C4-2B (cell line): ENCODE measurements around the gene SH2D1B.

ENCODE experiments used
- H3K27ac ChIP-seq: fragments of 450-650 bp; 2 replicates; pipeline ENCODE4 v1.5.1; 2017
- ZFX ChIP-seq: fragments of 450-650 bp; IDR thresholded peaks from 2 replicates; pipeline ENCODE4 v1.6.1; 2017
- TF ChIP-seq, protein P1 (sequence below): fragments of 450-650 bp; conservative IDR thresholded peaks from 2 replicates; pipeline ENCODE4 v1.5.1; 2017; ENCODE audit warnings: mild to moderate bottlenecking

SH2D1B gene

DNA sequence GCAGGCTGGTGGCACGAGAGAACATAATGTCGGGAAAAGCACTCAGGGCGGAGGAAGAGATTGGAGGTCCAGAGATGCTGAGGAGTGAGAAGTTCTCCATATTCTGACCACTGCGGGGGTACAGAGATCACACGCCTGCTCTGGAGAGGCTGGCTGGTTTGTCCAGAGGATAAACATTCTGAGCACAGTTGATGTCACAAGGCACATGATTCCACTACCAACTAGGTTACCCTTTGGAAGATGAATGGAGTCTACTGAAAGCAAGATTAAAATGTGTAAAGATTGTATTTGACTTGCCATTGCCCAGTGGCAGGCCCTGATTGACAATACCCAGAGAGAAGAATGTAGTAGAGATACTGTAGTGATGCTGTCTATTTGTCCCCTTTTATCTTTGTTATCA, 35.2 kb downstream of the SH2D1B start, which contains the start of gene SPATA46:
SPATA46 (minus strand) TSS at position 164 of the 400 bp plus-strand sequence; CDS start at position 100, 64 bp downstream.
- no peak within 1 kb of the TSS for H3K27ac ChIP-seq
- TF ChIP-seq ZFX, result no peak
- TF ChIP-seq, protein P1, sequence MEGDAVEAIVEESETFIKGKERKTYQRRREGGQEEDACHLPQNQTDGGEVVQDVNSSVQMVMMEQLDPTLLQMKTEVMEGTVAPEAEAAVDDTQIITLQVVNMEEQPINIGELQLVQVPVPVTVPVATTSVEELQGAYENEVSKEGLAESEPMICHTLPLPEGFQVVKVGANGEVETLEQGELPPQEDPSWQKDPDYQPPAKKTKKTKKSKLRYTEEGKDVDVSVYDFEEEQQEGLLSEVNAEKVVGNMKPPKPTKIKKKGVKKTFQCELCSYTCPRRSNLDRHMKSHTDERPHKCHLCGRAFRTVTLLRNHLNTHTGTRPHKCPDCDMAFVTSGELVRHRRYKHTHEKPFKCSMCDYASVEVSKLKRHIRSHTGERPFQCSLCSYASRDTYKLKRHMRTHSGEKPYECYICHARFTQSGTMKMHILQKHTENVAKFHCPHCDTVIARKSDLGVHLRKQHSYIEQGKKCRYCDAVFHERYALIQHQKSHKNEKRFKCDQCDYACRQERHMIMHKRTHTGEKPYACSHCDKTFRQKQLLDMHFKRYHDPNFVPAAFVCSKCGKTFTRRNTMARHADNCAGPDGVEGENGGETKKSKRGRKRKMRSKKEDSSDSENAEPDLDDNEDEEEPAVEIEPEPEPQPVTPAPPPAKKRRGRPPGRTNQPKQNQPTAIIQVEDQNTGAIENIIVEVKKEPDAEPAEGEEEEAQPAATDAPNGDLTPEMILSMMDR, result no peak

DNA sequence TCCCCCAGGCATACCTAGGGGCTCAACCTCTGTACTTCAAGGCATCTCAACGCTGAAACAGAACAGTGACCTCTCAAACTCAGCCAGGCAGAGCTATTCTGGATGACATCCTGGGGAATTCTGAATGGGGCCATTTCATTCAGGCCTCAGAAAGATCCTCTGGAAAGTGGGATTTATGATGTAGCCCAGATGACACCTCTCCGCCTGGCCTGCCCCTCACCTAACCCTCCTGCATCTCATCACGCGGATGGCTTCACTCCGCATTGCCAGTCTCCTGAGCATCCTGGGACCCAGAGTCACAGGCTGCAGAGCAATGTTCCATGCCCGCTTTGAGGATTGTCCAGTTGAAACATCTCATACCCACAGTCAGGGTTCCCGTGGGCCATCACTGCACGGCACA, 36.5 kb downstream of the SH2D1B start:
- TF ChIP-seq ZFX, result no peak
- TF ChIP-seq, protein P1, result no peak
- no peak overlapping the region for H3K27ac ChIP-seq

DNA sequence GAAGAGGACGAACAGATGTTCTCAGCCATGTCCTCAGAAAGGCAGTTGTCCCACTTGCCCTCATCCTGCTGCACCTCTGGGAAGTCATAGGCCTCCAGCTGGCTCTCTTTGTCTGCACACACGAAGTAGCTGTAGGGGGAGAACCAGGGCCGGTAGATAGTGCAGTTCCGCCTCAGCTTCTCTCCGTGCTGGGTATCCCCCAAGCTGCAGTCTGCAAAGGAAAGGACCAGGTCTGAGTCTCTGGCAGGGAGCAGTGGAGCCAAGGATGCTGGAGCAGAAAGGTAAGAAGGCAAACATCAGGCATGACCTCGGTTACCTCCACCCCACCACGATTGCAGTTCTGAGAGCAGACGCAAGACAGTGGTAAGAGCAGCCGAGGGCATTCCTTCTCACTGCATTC, 37.5 kb downstream of the SH2D1B start:
- TF ChIP-seq, protein P1, result no peak
- no peak for TF ChIP-seq ZFX
- H3K27ac ChIP-seq, result no peak overlapping the region

DNA sequence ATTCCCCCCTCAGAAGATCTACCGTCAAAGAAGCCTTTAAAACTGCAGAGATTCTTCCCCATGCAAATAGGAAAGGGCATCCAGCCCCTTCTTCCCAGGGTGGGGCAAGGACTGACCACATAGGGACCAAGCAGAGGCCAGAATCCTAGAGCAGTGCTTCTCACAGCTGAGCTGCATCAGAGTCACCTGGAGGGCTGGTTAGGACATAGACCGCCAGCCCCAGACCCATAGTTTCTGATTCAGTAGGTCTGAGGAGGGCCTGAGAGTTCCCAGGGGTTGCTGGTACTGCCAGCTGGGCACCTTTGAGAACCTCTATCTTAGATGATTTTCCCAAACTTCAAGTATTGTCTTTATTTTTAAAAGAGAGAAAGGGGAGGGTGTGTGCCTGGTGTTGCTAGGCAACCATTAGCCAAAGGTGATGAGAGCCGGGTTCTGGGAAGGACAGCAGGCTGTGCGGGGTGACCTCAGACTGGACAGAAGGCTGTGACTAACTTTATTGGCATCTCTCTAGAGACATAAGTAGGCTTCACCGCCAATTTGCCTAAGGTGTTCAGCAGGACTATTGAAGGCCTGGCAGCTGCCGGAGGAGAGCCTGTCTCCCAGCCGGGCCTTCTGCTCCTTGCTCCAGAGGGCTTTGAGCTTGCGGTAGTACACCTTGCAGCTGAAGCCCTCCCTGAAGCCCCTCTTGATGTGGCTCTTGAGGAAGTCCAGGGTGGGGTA, 38.2 kb downstream of the SH2D1B start:
- TF ChIP-seq, protein P1, result no peak
- no peak for TF ChIP-seq ZFX
- no peak overlapping the region for H3K27ac ChIP-seq

DNA sequence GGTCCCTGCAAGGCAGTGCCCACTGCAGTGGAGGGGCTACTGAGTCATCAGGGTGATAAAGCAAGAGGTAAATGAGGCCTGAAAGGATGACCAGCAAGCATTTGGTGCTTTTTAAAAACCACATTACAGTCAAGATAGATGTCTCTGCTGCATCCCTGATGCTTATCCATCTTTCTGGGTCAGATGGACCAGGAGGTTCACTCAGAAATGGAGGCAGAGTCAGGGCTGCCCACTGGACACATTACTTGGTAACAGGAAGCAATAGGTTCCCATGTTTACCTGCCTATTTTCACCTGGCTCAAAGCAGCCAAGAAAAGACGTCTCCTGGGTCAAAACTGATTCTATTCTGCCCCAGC, 38.9 kb downstream of the SH2D1B start:
- TF ChIP-seq, protein P1, result no peak
- TF ChIP-seq ZFX, result no peak
- H3K27ac ChIP-seq, result no peak overlapping the region

DNA sequence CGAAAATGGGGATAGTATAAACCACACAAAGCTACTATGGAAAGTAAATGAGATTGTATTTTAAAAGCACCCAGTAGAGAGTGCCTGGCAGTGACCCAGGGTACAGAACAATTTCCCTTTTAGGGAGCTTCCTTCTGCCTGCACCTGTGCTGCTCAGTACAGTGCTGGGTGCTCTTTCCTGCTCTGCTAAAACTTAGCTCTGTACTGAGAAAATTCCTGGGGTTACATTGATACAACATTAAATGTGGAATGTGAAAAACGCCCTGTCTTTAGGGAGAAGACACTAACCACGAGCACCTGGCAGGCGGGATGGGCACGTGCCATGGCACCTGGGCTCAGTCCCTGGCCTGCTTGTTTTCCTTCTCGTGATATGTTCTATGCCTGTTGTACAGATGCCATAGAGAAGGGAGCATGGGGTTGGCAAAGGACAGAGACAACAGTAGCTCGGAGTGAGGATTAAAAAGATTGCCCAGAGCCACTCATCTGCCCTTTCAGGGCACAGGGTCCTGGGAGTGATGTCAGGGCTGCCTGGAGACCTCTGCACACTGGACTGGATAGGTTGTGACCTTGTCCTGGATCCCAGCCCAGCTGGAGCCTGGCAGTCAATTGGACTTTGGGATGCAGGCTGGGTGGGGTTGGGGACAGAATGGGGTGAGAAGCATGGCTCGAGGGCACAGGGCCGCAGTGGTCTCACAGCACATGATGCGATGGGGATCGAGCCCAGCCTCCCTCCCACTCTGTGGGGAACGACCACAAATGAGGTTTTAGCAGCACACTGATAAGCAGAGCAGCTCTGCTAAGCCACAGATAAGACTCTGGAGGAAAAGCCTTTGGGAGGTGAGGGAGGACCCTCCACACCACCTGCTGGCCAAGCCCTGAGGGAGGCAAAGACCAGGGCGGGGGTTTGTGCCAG, 39.5 kb downstream of the SH2D1B start:
- H3K27ac ChIP-seq, result no peak overlapping the region
- TF ChIP-seq ZFX, result no peak
- TF ChIP-seq, protein P1, result no peak

DNA sequence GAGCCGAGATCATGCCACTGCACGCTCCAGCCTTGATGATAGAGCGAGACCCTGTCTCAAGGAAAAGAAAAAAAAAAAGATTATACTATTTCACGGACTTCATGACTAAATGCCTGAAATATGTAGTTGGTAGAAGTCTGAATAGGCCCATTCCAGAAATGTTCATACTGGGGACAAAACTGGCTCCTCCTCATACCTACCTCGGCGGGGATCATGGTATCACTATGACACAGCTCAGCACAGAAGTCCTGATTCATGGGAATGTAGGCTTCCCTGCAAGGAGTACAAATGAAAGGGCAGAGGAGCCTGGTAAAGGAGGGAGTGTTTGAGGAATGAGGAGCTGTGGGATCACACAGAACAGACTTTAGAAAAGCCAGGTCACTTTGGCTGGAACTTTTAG, 40.3 kb downstream of the SH2D1B start:
- no peak for TF ChIP-seq ZFX
- TF ChIP-seq, protein P1, result no peak
- H3K27ac ChIP-seq, result no peak overlapping the region
